ENCODE data around the gene RPS6KA2.
"Not testable (repeated sequence)": the region's sequence is repeated elsewhere in the genome, so short reads cannot be mapped to it uniquely, and the experiment has no call there.

Gene RPS6KA2

GRCh38 chr6:166530211-166531095 is 96.6 kb downstream of the RPS6KA2 start:
- DNase-seq (ENCODE audit: low spot score), result no peak

- no peak for DNase-seq (ENCODE audit: low spot score)
Observed at GRCh38 chr6:166529586-166529985, 97.5 kb downstream of the RPS6KA2 start.

GRCh38 chr6:166529058-166529457 is 98.0 kb downstream of the RPS6KA2 start:
- not testable (repeated sequence) for DNase-seq (ENCODE audit: low spot score)

- no peak for DNase-seq (ENCODE audit: low spot score)
Observed at GRCh38 chr6:166527849-166528248, 99.2 kb downstream of the RPS6KA2 start.

- DNase-seq (ENCODE audit: low spot score), result no peak
Observed at GRCh38 chr6:166526937-166527336, 100.1 kb downstream of the RPS6KA2 start.

- DNase-seq (ENCODE audit: low spot score), result no peak
Observed at GRCh38 chr6:166525567-166525966, 101.5 kb downstream of the RPS6KA2 start.

- no peak for DNase-seq (ENCODE audit: low spot score)
Observed at GRCh38 chr6:166523782-166524559, 103.1 kb downstream of the RPS6KA2 start.

- no peak for DNase-seq (ENCODE audit: low spot score)
Observed at GRCh38 chr6:166520905-166521834, 105.9 kb downstream of the RPS6KA2 start.

GRCh38 chr6:166516251-166516884 is 110.7 kb downstream of the RPS6KA2 start:
- no peak for DNase-seq (ENCODE audit: low spot score)

GRCh38 chr6:166515072-166515810 is 111.8 kb downstream of the RPS6KA2 start:
- no peak for DNase-seq (ENCODE audit: low spot score)

GRCh38 chr6:166514196-166514595 is 112.9 kb downstream of the RPS6KA2 start:
- no peak for DNase-seq (ENCODE audit: low spot score)

- no peak for DNase-seq (ENCODE audit: low spot score)
Observed at GRCh38 chr6:166512567-166512966, 114.5 kb downstream of the RPS6KA2 start.

- DNase-seq (ENCODE audit: low spot score), result no peak
Observed at GRCh38 chr6:166511316-166511715, 115.7 kb downstream of the RPS6KA2 start.

GRCh38 chr6:166509193-166509592 is 117.9 kb downstream of the RPS6KA2 start:
- DNase-seq (ENCODE audit: low spot score), result no peak

GRCh38 chr6:166508726-166509125 is 118.3 kb downstream of the RPS6KA2 start:
- no peak for DNase-seq (ENCODE audit: low spot score)

GRCh38 chr6:166507809-166508564 is 119.1 kb downstream of the RPS6KA2 start:
- DNase-seq (ENCODE audit: low spot score), result no peak

- DNase-seq (ENCODE audit: low spot score), result no peak
Observed at GRCh38 chr6:166507380-166507779, 119.7 kb downstream of the RPS6KA2 start.

GRCh38 chr6:166505133-166505905 is 121.7 kb downstream of the RPS6KA2 start:
- DNase-seq (ENCODE audit: low spot score), result no peak

GRCh38 chr6:166504100-166504499 is 123.0 kb downstream of the RPS6KA2 start:
- DNase-seq (ENCODE audit: low spot score), result no peak

Data from SK-N-DZ (cell line).